CD4-positive, alpha-beta T cell treated with Interleukin-4 for 1 hour (primary cell): ENCODE measurements around the gene PSMB2.
"Not testable (repeated sequence)": the region's sequence is repeated elsewhere in the genome, so short reads cannot be mapped to it uniquely, and the experiment has no call there.

ENCODE experiments used
- DNase-seq, 2 donors: peaks; one replicate each; pipeline ENCODE4 v3.0.0-alpha.2; 2020 to 2022

PSMB2 gene

DNA sequence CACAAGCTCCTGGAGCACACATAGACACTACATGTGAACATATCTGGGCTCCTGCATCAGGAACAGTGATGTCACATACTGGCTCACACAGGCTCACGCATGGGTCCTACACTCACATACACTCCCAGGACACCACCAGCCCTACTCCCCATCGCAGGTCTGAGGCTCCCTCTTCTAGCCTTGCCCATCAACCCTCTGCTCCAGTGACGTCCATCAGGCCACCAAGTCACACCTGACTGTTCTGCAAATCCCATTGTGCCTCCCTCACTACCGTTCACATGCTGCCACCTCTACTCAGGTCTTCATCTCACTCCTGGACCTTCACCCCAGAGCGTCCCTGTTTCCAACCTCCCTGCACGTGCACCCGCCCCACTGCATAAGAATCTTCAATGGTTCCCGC, 50.1 kb downstream of the PSMB2 start:
- DNase-seq: no peak

DNA sequence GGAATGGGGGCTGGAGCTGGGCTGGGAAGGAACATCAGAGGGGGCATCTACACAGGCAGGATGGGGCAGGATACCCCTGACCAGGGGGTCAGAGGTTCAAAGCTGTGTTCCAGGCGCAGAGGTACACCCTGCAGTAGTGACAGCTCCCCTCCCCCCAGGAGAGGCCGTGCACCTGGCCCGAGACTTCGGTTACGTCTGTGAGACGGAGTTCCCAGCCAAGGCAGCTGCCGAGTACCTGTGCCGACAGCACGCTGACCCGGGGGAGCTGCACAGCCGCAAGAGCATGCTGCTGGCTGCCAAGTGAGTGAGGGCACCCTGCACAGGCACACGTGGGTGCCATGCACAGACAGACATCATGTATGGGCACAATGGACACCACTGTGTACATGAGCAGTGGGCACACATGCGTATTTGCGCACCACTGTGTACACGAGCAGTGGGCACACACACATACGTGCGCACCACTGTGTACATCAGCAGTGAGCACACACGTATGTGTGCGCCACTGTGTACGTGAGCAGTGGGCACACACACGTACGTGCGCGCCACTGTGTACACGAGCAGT, 50.8 kb downstream of the PSMB2 start:
- no peak for DNase-seq

DNA sequence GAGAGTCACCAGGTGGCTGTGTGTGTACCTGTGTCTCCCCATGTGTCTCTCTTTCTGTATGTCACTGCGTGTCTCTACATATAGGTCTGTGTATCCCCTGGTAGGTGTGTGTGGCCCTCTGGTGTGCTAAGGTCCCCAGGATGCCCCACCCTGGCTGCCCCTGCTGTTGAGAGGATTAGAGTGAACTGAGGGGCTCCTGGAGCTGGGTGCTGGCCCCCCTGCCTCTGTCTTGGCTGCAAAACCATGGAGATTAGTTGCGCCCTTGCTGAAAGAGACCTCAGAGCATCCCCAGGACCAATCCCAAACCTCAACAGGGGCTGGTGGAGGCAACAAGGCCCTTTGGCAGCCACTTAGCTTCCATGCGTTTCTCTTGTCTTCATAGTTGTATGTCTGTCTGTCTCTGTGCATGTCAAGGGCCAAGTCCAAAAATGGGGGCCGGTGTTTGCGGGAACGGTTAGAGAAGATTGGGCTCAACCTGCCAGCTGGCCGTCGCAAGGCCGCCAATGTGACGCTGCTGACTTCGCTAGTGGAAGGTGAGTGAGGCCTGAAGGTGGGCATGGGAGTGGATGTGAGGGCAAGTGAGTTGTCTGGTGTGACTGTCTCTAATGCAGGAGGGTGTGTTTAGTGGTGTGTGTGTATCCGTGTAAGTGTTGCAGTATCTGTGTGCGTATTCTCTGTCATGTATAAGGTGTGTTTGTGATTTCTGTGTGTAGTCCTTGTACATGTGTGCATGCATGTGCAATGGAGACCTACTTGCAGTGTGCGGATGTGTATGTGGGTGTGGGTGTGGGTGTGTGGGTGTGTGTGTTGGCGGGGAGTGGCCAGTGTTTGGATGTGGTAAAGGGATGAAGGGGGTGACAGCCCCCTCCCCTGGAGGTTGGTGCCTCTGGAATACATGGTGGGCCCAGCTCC, 51.6 kb downstream of the PSMB2 start:
- DNase-seq: no peak

DNA sequence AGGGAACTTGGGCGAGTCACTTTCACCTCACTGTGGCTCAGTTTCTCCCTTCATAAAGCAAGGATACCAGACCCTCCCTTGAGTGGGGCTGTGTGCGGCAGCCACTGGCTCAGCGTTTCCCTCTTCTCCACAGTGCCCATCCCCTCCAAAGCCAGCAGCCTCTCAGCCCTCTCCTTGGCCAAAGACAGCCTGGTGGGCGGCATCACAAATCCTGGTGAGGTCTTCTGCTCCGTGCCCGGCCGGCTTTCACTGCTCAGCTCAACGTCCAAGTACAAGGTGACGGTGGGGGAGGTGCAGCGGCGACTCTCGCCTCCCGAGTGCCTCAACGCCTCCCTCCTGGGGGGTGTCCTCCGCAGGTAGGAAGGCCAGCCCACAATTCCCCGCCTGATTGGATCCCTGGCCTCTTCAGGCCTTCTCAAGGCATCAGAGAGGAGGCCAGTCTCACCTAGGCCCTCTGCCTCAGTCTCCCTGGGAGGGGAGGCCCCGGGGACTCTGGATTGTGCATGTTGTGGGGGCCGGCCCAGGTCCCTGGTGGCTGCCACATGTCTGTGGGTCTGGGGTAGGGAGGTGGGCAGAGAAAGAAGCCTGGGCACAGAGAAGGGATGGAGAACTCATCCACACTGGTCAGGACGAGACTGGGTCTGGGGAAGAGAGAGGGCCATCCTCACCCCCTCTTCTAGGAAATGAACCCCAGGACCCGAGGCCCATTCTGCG, 53.0 kb downstream of the PSMB2 start:
- DNase-seq: no peak

DNA sequence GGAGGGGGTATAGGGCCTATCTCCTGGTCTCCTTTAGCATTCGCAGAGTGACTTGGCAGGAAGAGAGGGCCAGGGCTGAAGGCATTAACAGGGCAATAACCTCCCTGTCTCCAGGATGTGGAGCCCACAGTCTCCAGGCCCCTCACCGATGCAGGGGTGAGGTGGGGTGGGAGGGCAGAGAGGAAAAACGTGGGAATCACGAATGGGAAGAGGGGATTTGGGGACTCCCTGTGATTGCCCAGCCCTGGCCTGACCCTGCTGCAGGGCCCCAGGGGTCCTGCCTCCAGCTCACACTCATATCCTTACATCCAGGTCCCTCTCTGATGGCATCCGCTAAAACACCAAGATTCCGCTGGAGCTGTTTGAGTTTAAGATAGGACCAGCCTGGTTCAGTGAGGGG, 53.6 kb downstream of the PSMB2 start:
- no peak for DNase-seq

DNA sequence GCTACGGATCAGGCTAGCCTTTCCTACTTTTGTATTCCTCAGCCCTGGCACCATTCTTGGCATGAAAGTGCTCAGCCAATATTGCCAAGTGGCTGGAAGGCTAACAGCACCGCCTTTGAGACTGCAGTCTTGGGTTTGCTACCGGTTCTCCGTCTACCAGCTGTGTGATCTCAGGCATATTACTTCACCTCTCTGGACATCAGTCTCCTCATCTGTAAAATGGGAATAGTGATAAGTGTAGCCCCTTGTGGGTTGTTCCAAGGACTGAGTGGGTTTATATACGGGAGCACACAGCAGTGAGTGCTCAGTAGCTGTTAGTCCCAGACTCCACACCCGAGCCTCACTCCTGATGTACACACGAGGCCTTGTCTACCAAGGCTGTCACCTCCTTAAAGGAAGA, 54.5 kb downstream of the PSMB2 start:
- no peak for DNase-seq

DNA sequence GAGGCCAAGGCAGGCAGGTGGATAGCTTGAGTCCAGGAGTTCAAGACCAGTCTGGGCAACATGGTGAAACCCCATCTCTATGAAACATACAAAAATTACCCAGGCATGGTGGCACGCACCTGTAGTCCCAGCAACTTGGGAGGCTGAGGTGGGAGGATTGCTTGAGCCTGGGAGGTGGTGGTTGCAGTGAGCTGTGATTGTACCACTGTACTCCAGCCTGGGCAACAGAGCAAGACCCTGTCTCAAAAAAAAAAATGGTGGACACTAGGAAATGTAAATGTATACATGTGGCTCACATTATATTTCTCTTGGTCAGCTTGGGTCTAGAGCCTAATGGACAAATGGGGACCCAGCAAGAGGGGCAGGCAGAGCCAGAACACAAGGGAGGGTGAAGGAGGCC, 55.5 kb downstream of the PSMB2 start:
- not testable (repeated sequence) for DNase-seq

DNA sequence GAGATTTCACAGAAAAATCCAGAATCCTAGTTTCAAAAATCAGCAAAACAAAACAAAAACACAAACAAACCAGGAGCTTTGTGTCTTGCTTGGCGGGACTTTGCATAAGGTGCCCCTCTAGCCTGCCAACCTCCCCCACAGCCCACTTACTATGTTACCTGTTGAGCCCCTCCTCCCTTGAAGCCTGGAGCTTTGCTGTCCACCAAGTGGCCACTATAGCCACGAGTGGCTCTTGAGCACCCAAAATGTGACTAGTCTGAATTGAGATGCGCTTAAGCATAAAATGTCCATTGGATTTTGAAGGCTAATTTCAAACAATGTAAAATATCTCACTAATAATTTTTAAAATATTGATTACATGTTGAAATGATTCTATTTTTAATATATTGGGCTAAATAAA, 56.0 kb downstream of the PSMB2 start:
- DNase-seq: no peak

DNA sequence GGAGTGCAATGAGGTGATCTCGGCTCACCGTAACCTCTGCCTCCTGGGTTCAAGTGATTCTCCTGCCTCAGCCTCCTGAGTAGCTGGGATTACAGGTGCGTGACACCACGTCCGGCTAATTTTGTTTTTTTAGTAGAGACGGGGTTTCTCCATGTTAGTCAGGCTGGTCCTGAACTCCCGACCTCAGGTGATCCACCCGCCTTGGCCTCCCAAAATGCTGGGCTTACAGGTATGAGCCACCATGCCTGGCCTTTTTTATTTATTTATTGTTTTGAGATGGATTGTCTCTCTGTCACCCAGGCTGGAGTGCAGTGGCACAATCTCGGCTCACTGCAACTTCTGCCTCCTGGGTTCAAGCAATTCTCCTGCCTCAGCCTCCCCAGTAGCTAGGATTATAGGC, 59.7 kb downstream of the PSMB2 start:
- not testable (repeated sequence) for DNase-seq

DNA sequence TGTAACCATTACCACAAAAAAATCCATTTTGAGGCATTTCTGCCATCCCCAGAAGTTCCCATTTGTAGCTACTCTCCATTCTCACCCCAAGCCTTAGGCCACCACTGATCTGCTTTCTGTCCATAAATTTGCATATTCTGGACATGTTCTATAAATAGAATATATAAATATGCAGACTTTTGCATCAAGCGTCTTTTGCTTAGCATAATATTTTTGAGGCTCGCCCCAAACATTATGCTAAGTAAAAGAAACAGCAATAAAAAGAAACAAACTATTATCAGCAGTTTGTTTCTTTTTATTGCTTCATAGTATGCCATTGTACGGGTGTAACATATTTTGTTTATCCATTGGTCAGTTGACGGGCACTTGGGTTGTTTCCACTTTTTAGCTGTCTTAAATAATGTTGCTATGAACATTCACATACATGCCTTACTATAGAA, 60.4 kb downstream of the PSMB2 start:
- DNase-seq: no peak

DNA sequence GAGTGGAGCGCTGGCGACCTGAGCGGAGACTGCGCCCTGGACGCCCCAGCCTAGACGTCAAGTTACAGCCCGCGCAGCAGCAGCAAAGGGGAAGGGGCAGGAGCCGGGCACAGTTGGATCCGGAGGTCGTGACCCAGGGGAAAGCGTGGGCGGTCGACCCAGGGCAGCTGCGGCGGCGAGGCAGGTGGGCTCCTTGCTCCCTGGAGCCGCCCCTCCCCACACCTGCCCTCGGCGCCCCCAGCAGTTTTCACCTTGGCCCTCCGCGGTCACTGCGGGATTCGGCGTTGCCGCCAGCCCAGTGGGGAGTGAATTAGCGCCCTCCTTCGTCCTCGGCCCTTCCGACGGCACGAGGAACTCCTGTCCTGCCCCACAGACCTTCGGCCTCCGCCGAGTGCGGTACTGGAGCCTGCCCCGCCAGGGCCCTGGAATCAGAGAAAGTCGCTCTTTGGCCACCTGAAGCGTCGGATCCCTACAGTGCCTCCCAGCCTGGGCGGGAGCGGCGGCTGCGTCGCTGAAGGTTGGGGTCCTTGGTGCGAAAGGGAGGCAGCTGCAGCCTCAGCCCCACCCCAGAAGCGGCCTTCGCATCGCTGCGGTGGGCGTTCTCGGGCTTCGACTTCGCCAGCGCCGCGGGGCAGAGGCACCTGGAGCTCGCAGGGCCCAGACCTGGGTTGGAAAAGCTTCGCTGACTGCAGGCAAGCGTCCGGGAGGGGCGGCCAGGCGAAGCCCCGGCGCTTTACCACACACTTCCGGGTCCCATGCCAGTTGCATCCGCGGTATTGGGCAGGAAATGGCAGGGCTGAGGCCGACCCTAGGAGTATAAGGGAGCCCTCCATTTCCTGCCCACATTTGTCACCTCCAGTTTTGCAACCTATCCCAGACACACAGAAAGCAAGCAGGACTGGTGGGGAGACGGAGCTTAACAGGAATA, 64.0 kb downstream of the PSMB2 start:
- DNase-seq: peak; percentile 62 to 69

DNA sequence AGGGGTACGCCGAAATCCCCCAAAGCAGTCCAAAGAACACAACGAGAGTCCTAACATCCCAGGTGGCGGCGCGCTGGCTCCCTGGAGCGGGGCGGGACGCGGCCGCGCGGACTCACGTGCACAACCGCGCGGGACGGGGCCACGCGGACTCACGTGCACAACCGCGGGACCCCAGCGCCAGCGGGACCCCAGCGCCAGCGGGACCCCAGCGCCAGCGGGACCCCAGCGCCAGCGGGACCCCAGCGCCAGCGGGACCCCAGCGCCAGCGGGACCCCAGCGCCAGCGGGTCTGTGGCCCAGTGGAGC, 64.6 kb downstream of the PSMB2 start:
- not testable (repeated sequence) for DNase-seq

DNA sequence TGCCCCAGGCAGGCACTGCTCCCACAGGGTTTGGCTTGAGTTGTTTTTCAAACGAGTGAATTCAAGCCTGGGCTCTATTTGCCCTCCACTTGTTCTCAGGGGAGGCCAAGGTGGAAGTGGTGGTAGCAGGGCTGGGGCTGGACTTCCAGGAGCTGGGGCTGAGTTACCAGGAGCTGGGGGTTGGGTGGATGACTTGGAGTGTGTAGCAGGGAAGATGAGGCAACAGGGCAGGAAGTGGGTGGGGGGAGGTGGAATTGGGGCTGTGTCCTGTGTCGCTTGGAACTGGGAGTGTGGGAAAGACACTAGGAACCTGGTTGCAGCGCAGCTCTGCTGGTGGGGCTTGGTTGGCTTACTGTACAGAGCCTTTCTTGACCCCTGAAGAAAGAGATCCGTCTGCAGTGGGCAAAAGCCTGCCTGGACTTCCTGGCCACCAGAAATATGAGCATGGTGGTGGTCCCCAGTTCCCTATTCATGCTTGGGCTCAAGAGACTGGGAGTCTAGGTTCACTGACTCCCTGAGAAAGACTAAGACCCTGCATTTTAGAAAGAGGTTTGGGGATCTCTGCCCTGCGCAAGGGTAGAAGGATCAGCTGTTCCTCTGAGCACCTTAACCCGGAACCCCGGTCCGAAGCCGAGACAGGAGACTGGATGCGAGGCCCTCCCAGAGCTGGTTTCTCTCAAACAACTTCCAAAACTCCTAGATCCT, 65.1 kb downstream of the PSMB2 start:
- DNase-seq: no peak

DNA sequence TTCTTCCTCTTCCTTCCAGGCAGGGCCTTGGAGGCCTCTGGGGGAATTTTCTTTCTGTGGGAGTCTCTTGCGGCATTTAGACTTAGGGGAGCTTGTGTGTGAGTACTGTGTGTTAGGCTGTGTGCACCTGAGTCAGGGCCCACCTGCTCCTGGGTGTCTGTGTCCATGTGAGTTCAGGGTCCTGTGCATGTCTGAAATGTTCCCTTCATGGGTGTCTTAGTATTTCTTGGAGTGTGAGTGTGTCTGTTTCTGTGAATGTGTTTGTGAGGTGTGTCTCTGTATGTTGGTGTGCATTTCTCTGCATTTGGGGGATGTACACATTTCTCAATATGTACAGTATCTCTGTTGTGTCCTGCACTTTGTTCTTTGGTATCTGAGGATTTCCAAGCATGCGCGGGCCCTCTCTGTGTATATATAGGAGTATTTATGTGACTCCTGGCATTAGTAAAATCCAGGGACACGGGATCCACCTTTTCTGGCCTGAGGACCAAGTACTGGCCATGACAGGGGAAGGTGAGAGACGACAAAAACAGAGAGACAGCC, 65.8 kb downstream of the PSMB2 start:
- DNase-seq: no peak

DNA sequence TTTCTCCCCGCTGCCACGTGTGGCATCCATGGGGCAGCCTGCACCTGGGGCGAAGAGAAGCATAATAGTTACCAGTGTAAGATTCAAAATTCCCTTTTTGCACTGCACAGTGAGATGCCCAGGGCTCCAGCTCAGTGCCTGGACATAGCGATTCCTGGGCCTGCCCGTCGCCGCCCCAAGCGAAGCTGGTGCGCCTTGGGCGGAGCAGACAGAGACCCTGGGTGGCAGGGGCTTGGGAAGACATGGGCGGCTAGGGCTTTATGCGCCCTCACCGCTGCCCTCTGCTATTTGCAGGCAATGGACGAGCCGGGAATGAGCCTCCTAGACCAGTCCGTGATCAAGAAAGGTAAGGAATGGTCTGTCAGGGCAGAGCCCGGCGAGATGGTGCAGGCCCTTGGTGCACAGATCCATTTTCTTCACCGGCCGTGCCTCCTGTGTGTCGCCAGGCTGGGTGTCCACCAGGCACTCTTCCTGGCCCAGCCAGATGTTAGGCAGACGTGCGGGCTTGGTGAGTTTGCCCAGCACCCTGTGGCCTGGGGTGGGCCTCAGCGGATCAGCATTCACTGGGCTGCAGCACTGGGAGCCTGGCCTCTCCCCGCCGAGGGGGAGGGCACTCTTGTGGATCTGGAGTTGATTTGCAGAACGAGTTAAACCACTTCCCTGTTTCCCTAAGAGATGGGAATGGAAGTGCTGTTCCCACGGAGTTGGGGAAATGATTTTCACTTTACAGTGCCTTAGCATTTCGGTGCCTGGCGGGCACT, 66.5 kb downstream of the PSMB2 start:
- no peak for DNase-seq

DNA sequence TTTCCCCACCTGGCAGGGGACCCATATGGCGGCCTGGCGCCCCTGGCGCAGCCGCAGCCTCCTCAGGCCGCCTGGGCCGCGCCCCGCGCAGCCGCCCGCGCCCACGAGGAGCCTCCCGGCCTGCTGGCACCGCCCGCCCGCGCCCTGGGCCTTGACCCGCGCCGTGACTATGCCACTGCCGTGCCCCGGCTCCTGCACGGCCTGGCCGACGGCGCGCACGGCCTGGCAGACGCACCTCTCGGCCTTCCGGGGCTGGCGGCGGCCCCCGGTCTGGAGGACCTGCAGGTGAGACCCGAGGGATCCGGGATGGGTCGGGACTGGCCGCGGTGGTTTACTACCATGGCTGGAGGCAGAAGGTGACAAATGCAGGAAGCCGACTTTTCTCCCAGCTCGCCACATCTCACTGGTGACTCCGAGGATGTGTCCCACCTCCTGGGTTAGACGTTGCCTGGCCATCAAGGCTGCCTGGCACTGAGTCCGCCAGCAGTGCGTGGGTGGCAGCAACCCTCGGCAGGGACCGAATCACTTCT, 67.1 kb downstream of the PSMB2 start:
- no peak for DNase-seq

DNA sequence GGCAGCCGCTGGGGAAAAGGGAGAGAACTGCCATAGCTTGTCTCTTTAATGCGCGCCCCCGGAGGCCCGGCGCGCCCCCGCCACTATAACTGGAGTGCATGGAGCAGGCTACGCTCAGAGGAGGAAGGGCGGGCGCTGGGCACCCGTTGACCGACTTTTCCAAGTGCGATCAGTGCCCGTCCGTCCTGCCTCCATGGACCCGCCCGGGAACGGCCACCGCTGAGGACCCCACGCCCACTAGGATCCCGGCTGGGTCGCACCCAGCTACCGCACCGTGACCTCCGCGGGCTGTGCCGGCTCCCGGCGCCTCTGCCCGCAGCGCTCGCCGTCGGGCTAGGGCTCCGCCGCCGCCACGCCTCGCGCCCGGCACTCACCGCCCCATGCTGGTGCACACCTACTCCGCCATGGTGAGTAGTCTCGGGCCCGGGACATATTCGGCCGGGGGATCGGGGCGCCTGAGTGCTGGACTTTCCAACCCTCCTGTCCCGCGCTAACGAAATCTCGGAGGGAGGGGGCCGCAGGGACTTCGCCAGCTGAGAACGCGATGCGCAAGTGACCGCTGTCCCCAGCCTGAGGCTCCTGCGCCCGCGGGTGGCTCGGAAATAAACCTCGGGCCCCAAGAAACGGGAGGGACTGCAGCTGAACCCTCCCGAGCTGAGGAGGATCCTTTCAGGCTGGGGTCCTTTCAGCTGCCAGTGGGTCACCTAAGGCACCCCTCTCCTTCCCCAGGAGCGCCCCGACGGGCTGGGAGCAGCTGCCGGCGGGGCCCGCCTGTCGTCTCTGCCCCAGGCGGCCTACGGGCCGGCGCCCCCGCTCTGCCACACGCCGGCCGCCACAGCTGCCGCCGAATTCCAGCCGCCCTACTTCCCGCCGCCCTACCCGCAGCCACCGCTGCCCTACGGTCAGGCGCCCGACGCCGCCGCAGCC, 67.9 kb downstream of the PSMB2 start, which contains the start of gene TFAP2E:
Gene TFAP2E (plus strand): TSS at position 117 of the 927 bp plus-strand sequence. CDS start 264 bp downstream, at position 381.
- DNase-seq: no peak

DNA sequence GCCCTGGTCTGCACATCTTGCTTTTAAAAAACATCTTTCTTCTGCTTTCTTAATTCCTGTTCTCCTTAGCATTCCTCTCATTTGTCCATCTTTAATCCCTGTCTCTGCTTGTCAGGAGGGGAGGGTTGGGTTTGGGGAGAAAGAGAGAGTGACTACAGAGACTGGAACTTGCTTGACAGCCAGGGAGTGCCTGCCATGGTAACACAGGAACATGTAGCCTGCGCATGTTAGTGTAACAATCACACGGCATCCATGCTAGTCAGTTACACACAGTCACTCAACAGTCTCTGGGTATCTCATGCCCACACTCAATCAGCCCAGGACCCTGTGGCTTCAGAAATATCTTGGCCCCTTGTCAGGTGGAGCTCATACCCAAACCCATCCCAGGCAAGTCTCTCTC, 69.0 kb downstream of the PSMB2 start:
- no peak for DNase-seq

DNA sequence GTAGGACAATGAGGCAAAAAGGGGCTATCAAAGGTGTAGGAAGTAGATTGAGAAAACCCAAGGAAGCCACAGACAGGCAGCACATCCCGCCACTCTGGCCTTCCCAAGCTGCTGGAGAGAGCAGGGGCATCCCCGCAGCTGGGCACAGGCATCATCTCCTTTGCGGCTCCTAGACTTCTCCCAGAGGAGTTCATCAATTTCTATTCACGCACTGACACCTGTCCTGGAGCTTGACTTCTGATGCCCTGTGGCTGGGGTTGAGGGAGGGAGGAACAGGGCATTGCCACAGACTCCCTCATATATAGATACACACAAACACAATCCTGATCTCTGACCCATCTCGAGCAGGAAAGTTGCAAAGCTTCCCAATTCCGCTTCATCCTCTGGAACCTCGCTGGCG, 70.1 kb downstream of the PSMB2 start:
- no peak for DNase-seq
